NCI-H2107 treated with DMSO at 0.1 percent for 48 hours (cell line): ENCODE measurements around the gene HAP1.
A peak's percentile ranks its signal among the peaks of the same experiment; 100 is the strongest.
"Not testable (repeated sequence)": the region's sequence is repeated elsewhere in the genome, so short reads cannot be mapped to it uniquely, and the experiment has no call there.

Experiments
- DNase-seq: peaks from one replicate; lab custom pipeline; 2025; ENCODE audit not compliant: unreplicated experiment; lab: John Stamatoyannopoulos, UW

The HAP1 gene, protein sequence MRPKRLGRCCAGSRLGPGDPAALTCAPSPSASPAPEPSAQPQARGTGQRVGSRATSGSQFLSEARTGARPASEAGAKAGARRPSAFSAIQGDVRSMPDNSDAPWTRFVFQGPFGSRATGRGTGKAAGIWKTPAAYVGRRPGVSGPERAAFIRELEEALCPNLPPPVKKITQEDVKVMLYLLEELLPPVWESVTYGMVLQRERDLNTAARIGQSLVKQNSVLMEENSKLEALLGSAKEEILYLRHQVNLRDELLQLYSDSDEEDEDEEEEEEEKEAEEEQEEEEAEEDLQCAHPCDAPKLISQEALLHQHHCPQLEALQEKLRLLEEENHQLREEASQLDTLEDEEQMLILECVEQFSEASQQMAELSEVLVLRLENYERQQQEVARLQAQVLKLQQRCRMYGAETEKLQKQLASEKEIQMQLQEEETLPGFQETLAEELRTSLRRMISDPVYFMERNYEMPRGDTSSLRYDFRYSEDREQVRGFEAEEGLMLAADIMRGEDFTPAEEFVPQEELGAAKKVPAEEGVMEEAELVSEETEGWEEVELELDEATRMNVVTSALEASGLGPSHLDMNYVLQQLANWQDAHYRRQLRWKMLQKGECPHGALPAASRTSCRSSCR

GRCh38 chr17:41734139-41734948 is at the start of gene HAP1:
Gene HAP1 (minus strand): TSS chr17:41734643. CDS start chr17:41734634, 9 bp downstream.
- DNase-seq, result no peak

GRCh38 chr17:41782142-41782541 is 47.7 kb upstream of the HAP1 start:
- DNase-seq, result no peak

DNA sequence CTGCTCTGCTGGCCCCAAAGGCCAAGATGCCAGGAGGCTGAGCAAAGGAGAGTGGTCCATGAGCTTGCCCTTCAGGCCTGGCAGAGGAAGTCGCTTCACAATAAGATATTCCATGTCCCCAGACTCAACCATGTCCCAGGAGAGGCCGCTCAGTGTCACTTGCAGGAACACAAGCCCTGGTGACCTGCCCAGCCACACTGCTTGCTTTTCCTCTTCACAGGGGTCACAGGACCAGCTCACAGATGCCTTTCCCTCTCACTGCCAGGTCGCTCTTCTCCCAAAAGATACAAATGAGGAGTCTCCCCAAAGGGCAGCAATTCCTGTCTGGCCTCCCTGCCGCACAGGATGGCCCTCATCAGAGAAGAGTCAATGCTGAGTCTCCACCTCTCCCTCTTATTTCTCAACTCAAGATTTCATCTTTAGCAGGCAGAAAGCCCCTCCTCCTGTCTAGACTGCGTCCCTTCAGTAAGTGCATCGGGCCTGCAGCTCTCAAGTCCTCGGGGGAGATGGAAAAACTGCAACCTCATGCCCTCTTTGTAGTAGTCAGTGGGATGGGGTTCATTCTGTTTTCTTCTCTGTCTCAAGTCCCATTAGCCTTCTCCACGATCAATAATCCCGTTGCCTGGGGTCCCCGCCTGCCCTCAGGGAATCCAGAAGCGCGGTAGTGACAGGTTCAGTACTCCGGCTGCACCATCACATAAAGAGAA is 47.1 kb upstream of the HAP1 start:
- DNase-seq, result no peak

GRCh38 chr17:41779954-41780353 is 45.5 kb upstream of the HAP1 start:
- DNase-seq, result no peak

DNA sequence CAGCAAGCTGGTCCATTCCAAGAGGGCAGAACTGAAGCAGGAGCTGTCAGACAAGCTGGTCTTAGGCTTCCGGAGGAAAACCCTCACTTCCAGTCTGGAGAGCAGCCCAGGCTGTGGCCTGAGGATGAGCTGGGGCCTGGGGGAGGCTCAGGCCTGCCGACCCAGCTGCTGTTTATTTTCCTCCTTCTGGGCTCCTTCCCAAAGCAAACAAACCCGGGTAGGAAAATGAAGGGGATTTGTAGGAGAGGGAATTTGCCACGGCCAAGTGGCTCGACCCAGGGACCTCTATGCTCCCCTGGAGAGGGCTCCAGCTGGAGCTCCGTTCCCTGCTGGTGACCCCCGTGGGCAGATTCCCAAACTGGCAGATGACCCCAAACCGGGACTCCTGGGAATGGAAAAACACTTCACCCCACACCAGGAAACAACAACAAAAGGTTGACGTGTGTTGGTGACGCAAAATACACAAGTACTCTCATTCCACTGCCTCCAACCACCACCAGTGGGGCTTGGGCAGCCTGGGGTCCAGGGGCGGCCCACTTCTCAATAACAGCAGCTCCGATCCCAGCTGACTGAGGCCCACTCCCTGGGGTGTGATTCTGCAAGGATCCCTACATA is 43.2 kb upstream of the HAP1 start:
- peak; percentile 11 for DNase-seq

DNA sequence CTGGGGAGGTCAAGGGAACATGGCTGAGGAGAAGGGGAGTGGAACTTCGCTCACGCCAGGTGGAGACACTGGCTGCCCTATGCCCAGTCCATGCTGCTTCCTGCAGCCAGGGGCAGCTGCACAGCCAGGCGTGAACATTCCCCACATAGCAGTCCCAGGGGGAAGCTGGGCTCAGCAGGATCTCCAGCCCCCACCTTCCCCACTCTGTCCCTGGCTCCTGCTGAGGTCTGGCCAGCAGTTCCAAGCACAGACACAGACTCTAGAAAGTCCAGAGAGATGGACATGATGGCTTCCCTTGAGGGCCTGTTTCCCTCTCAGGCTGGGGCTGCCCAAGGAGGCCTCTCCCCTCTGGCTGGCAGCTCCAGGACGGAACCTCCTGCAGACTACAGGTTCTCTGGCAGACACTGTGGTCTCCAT is 42.7 kb upstream of the HAP1 start:
- DNase-seq, result no peak

GRCh38 chr17:41776262-41776900 is 41.9 kb upstream of the HAP1 start:
- not testable (repeated sequence) for DNase-seq

- no peak for DNase-seq
These were observed 41.2 kb upstream of the HAP1 start for GRCh38 chr17:41775394-41776226.

DNA sequence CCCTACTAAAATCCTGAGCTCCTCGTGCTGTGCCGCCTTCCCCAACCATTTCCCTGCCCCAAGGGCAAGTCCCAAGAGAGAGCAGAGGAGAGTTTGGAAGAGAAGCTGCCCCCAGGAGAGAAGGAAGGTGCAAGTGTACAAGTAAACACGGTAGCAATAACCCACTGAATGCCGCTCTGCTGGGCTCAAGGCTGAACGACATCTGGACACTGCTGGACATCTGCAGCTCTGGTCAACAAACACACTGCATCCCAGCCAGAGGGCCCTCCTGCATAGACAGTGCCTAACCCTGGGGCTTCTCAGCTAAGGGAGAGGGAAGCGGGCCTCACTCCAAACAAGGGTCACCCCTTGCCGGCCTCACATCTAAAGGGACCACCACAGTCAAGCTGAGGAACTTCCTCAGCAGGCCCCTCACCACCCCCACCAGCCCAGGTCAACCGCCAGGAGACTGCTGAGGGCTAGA is 39.3 kb upstream of the HAP1 start:
- DNase-seq, result no peak

DNA sequence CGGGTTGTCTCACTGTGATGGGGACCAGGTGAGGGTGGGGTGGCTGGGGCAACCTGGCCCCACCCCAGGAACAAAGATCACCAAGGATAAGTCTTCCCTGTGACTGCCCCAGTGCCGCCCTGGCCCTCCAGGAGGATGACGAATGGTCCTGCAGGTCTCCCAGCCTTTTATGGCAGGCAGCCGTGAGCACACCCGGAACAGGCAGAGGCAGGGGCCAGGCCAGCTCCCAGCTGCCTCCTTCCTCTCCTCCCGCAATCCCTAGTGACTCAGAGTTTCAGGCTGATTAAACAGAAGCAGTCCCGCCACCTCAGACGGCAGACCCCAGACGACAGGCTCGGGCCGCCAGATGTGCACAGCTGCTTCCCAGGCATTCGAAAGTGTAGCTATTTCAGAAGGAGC is 38.7 kb upstream of the HAP1 start:
- DNase-seq, result no peak

GRCh38 chr17:41772586-41773189 is 38.2 kb upstream of the HAP1 start:
- DNase-seq, result no peak

DNA sequence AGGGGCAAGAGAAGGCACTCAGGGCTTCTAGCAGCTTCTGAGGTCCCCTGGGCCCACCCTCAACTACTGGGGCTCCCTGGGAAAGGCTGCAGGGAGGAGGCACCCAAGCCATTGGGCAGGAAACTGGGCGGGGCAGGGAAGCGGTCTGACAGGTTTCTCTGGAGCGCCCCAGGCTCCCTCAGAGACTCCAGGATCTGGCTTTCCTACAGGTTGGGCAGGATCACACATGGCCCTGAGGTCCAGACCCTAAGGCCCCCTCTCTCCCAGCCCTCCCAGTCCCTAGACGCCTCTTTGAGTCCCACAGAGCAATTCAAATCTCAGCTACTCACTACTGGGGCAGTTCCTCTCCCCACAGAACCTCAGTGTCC is 37.8 kb upstream of the HAP1 start:
- DNase-seq, result no peak

DNA sequence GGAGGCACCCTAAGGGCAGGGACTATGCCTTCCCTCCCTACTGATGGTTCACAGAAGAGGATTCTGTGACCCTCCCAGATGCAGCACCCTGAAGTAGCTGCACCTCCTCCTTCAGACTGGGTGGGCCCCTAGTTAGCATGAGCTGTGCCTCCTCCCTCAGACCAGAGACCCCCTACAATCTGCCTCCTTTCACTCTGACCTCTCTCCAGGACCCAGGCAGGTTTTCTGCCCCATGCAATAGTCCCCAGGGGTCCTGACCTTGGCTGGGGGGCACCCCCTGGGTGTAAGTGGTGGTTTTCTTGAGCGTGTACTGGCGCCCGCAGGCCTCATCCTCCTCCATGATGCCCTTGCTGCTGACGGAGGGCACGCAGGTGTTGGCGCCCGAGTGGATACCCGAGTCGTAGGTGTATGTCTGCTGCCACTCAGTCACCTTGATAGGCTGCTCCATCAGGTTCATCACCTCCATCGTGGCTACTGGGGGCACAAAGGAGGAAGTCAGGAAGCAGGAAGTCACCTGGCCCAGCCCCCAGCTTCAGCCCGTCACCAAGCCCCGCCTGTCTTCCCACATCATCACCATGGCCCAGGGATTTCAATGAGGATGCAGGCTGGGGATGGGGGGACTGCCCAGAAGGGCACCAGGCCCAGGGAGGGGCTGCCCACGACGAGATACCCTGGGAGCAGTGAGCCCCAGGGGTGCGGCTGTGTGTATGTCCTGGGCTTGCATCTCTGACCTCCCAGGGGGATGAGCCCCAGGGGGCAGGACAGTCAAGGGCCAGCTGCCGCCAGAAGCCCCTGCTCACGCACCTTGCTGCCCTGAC is 37.2 kb upstream of the HAP1 start:
- DNase-seq, result no peak

DNA sequence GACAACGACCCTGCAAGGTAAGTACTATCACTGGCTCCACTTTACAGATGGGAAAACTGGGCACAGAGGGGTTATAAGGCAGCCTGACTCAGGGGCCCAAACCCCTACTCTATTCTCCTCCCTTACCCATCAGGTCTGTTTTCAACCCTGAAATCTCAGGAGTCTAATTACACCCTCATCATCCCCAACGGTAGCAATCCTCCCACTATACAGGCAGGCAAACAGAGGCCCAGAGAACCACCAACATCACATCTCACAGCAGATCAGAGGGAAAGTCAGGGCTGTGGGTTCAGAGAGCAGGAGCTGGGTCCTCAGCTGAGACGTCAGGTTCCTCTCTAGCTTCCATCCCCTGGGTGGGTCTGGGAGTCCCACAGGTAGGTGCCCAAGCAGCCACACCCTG is 35.5 kb upstream of the HAP1 start:
- no peak for DNase-seq

DNA sequence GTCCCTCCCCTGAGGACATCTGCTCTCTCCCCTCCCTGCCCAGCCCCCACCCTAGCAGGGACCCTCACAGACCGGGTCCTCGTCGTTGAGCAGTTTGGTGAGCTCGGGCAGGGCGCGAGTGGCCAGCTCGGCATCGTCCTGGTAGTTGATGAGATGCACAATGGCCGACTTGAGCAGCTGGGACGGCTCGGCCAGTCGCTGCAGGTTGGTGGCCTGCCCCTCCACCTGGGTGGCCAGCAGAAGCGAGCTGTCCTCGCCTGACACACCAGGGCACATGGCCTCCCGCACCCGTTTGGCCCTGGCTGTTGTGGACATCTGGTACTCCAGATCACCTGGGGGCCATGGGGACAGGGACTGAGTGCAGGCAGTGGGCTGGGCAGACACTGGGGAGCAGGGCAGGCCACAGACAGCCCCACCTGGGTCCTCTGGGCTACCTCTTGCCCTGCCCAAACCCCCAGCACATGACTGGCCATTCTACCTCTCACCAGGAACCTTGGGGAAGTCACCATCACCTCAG is 35.0 kb upstream of the HAP1 start:
- DNase-seq, result no peak

- no peak for DNase-seq
These were observed 34.3 kb upstream of the HAP1 start for GRCh38 chr17:41768682-41769288.

GRCh38 chr17:41767324-41768042 is 33.0 kb upstream of the HAP1 start:
- DNase-seq, result no peak
